Central memory CD8-positive, alpha-beta T cell (primary cell): ENCODE results near the gene GNRHR.
"Not testable (repeated sequence)": the region's sequence is repeated elsewhere in the genome, so short reads cannot be mapped to it uniquely, and the experiment has no call there.

ENCODE experiments used
- ATAC-seq: fragments of 150-1000 bp; cut with Tn5 transposase; replicated peaks from 2 replicates; pipeline ENCODE4 v1.10.0; 2022; ENCODE audit warnings: mild to moderate bottlenecking, moderate FRiP score, moderate number of reproducible peaks; ENCODE audit not compliant: poor library complexity, severe bottlenecking; ENCODE audit errors: extremely low read depth
- DNase-seq, 2 donors: peaks; one replicate each; pipeline ENCODE4 v3.0.0; 2021; ENCODE audit warnings: low spot score in 2 of 2
- H3K27ac Mint-ChIP-seq: one replicate; pipeline ENCODE4 v1.8.0; 2022; ENCODE audit warnings: low read depth, mild to moderate bottlenecking, moderate library complexity, mixed read lengths
- H3K27me3 Mint-ChIP-seq: one replicate; pipeline ENCODE4 v1.8.0; 2022; ENCODE audit warnings: mixed read lengths
- H3K36me3 Mint-ChIP-seq: one replicate; pipeline ENCODE4 v1.8.0; 2022; ENCODE audit warnings: mild to moderate bottlenecking, moderate library complexity, mixed read lengths; ENCODE audit not compliant: insufficient read depth
- H3K4me1 Mint-ChIP-seq: one replicate; pipeline ENCODE4 v1.8.0; 2022; ENCODE audit warnings: mixed read lengths
- H3K4me3 Mint-ChIP-seq: one replicate; pipeline ENCODE4 v1.8.0; 2022; ENCODE audit warnings: mild to moderate bottlenecking, moderate library complexity, mixed read lengths
- H3K9me3 Mint-ChIP-seq: one replicate; pipeline ENCODE4 v1.8.0; 2022; ENCODE audit warnings: mixed read lengths

The GNRHR gene

GRCh38 chr4:67723341-67723740 lies 30.8 kb downstream of the GNRHR start:
- DNase-seq (no peak), ATAC-seq (no peak)
- Mint-ChIP-seq H3K36me3 (no peaks in the 10 kb centered on the region), H3K4me3 (no peak overlapping the region), H3K27ac (no peak overlapping the region), H3K27me3 (no peaks in the 10 kb centered on the region), H3K4me1 (no peaks in the 10 kb centered on the region), H3K9me3 (no peaks in the 10 kb centered on the region)

DNA sequence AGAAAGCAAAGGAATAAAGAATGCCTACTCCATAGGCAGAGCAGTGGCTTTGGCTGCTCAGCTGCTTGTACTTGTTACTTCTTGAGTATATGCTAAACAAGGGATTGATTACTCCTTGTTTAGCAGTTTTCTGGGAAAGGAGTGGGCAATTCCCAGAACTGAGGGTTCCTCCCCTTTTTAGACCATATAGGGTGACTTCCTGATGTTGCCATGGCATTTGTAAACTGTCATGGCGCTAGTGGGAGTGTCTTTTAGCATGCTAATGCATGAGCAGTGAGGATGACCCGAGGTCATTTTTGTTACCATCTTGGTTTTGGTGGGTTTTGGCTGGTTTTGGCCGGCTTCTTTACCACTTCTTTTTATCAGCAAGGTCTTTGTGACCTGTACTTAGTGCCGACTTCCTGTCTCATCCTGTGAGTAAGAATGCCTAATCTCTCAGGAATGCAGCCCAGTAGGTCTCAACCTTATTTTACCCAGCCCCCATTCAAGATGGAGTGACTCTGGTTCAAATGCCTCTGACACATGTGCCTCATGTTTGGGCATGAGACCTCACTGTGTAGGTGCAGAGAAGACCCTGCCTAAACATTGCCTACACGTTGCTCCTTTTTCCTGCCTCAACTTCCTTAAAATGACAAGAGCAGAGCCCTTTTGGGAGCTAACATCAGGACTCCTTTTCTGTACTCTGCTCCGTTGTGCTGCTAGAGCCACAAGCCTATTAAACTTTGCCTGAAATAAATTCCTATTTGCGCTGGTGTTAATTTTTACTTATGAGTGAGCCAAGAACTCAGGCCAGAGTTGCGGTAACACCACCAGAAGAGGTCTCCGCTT lies 32.2 kb downstream of the GNRHR start:
- Mint-ChIP-seq H3K4me3 (no peak overlapping the region), H3K4me1 (no peaks in the 10 kb centered on the region), H3K27ac (no peak overlapping the region), H3K36me3 (no peaks in the 10 kb centered on the region), H3K9me3 (no peaks in the 10 kb centered on the region), H3K27me3 (no peaks in the 10 kb centered on the region)
- ATAC-seq (no peak), DNase-seq (no peak)

DNA sequence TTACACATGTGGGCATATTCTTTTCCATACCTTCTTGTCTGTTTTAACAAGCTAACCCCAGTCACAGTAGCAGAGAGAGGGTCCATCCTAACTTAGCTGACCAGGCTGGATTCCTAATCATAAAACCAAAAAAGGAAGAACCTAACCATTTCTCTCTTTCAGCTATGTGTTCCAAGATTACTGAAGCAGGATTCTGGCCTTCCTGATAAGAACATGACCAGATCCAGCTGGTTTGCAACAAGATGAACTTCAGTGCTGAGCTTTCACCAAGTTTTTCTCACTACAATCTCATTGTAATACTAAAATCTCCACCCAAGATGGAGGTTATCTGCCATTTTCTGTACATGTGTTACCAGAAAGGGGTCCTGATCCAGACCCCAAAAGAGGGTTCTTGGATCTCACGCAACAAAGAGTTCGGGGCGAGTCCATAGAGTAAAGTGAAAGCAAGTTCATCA lies 32.8 kb downstream of the GNRHR start:
- ATAC-seq (no peak), DNase-seq (no peak)
- Mint-ChIP-seq H3K27ac (no peak overlapping the region), H3K27me3 (no peaks in the 10 kb centered on the region), H3K36me3 (no peaks in the 10 kb centered on the region), H3K4me3 (no peak overlapping the region), H3K9me3 (no peaks in the 10 kb centered on the region), H3K4me1 (no peaks in the 10 kb centered on the region)

DNA sequence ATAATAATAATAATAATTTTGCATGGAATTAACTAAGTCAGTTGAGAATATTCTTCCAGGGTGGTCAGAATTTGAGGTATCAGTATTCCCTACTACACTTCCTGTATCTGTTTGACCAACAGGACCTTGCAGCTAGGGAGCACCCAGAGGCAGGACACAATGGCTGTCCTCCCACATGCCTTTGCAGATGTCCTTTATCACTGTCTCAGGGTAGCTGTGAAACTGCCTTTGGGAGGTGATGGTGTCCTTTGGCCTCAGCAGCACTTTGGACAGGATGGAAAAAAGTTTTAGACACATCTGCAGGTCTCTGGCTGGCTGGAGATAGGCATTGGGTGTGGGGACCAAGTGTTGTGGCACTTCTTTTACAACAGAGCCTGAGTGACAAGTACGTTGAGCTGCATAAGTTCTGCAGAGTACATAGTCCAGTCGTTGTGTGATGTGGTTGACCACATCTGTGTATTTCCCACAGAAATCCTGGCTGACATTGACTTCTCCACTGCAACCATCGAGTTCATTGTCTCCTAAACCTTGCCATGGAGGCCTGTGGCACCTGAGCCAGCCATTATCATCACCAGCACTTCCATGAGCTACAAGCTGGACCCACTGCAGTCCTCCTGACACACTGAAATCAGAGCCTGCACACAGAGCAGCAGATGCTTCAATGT lies 34.1 kb downstream of the GNRHR start:
- no peaks in the 10 kb centered on the region for H3K36me3 Mint-ChIP-seq
- H3K27me3 Mint-ChIP-seq, result no peaks in the 10 kb centered on the region
- no peak overlapping the region for H3K27ac Mint-ChIP-seq
- no peak overlapping the region for H3K4me3 Mint-ChIP-seq
- ATAC-seq (no peak), DNase-seq (no peak)
- H3K4me1 Mint-ChIP-seq, result no peaks in the 10 kb centered on the region
- H3K9me3 Mint-ChIP-seq, result no peaks in the 10 kb centered on the region

GRCh38 chr4:67718848-67719247 lies 35.3 kb downstream of the GNRHR start:
- Mint-ChIP-seq H3K9me3 (no peaks in the 10 kb centered on the region), H3K36me3 (no peaks in the 10 kb centered on the region)

GRCh38 chr4:67717586-67717985 lies 36.6 kb downstream of the GNRHR start:
- no peak for DNase-seq
- Mint-ChIP-seq H3K36me3 (no peaks in the 10 kb centered on the region), H3K27ac (no peak overlapping the region), H3K9me3 (no peaks in the 10 kb centered on the region), H3K4me3 (no peak overlapping the region), H3K4me1 (peaks cover 7% of the 10 kb centered on the region), H3K27me3 (no peaks in the 10 kb centered on the region)
- ATAC-seq, result no peak

More at GRCh38 chr4:67718848-67719247, 35.3 kb downstream of the GNRHR start:
- Mint-ChIP-seq H3K27me3 (no peaks in the 10 kb centered on the region), H3K4me3 (no peak overlapping the region), H3K4me1 (no peaks in the 10 kb centered on the region), H3K27ac (no peak overlapping the region)
- no peak for DNase-seq
- ATAC-seq, result no peak

DNA sequence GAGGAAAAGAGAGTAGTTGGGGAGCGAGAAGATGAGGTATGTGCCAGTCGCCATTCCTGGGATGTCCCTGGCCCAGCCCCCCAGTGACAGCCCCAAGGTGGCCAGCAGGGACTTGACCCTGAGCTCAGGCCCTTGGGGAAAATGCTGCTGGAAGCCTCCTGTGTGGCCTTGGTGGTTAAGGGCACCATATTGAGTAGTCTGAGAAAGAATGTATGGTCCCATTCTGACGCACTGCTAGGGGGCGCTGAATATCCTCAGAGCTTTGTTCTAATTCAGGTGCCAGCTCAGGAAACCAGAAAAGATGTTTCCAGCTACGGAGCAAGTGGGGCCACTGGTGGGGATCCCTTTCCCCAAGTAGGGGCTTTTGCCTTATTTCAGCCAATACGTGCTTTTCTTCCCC lies 39.2 kb downstream of the GNRHR start:
- no peaks in the 10 kb centered on the region for H3K27me3 Mint-ChIP-seq
- no peaks in the 10 kb centered on the region for H3K9me3 Mint-ChIP-seq
- H3K27ac Mint-ChIP-seq, result no peak overlapping the region
- H3K4me1 Mint-ChIP-seq, result peaks cover 13% of the 10 kb centered on the region
- no peak for DNase-seq
- H3K4me3 Mint-ChIP-seq, result no peak overlapping the region
- no peak for ATAC-seq
- H3K36me3 Mint-ChIP-seq, result no peaks in the 10 kb centered on the region

- H3K27ac Mint-ChIP-seq, result no peak overlapping the region
- H3K9me3 Mint-ChIP-seq, result no peaks in the 10 kb centered on the region
- no peaks in the 10 kb centered on the region for H3K27me3 Mint-ChIP-seq
- no peaks in the 10 kb centered on the region for H3K36me3 Mint-ChIP-seq
- H3K4me3 Mint-ChIP-seq, result no peak overlapping the region
- DNase-seq (no peak), ATAC-seq (no peak)
- peaks cover 13% of the 10 kb centered on the region for H3K4me1 Mint-ChIP-seq
Measured at GRCh38 chr4:67714248-67714583, 40.0 kb downstream of the GNRHR start.

DNA sequence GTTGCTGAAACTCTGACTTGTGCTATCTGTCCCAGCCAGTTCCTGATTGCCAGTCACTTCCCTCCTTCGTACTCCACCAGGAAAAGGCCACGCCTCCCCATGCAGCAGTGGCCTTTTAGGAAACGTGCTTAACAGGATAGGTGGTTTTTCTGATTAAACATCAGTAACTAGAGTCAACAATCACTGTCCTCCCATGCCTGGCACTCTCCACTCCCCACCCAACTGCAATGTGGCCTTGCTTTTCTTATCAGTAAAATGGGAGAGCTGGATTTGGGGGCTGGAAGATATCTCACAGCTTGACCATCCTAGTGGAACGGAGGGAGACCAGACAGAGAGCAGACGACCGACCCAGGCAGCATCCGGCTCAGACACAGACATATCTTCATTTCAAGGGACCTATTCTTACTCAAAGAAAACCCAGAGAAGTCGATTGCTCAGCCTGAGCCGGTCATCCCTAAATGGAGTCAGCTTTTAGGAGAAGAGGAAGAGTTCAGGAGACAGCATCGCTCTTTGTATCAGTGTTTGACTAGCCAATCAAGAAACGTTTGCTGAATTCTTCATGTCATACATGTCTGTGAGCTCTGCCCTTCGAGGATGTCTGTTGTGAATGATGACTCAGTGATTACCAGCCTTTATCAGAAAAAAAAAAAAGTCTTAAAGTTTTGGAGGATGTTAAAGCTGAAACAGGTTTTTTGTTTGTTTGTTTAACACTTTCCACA lies 40.5 kb downstream of the GNRHR start:
- ATAC-seq (no peak), DNase-seq (no peak)
- H3K4me3 Mint-ChIP-seq, result no peak overlapping the region
- no peak overlapping the region for H3K27ac Mint-ChIP-seq
- H3K9me3 Mint-ChIP-seq, result no peaks in the 10 kb centered on the region
- no peaks in the 10 kb centered on the region for H3K27me3 Mint-ChIP-seq
- H3K4me1 Mint-ChIP-seq, result peaks cover 13% of the 10 kb centered on the region
- no peaks in the 10 kb centered on the region for H3K36me3 Mint-ChIP-seq

DNA sequence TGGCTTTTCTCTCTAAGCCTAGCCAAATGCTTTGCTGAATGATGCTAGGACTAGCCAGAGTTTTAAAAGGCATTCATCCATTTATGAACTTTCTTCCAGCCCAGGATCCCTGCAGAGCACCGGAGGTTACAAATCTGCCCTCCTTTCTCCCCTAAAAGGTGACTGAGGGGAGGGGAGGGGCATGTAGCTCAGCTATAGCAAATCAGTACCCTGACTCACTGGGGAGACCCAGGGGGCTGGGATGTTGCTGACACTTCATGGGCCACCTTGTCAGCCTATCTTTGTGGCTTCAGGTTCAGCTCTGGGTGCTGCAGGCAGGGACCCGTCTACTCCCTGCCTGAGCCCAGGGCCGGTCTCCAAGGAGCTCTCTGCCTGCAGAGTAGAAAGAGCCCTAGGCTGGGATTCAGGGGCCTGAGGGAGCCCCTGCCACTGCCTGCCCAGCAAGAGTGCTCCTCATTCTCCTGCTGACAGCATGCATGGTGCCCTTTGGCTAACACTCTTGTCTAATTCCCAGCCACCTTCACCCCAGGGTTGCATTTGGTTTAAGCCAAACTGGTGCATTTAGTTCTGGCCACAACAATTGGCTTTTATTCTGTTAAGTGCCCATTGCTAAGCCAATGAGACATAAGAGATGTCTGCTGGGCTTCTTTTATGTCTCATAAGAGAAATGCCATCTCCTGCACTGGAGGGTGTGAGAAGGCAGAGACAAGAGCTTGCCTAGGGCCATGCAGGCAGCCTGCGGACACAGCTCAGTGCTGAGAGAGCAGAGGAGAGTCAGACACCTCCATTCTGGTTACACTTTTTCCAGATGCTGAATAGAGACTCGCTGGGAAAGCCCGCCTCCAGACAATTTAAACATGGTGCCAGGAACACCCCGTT lies 41.3 kb downstream of the GNRHR start:
- Mint-ChIP-seq H3K27ac (no peak overlapping the region), H3K4me3 (no peak overlapping the region), H3K36me3 (no peaks in the 10 kb centered on the region), H3K27me3 (no peaks in the 10 kb centered on the region), H3K4me1 (peaks cover 17% of the 10 kb centered on the region), H3K9me3 (no peaks in the 10 kb centered on the region)
- no peak for DNase-seq
- ATAC-seq, result no peak

DNA sequence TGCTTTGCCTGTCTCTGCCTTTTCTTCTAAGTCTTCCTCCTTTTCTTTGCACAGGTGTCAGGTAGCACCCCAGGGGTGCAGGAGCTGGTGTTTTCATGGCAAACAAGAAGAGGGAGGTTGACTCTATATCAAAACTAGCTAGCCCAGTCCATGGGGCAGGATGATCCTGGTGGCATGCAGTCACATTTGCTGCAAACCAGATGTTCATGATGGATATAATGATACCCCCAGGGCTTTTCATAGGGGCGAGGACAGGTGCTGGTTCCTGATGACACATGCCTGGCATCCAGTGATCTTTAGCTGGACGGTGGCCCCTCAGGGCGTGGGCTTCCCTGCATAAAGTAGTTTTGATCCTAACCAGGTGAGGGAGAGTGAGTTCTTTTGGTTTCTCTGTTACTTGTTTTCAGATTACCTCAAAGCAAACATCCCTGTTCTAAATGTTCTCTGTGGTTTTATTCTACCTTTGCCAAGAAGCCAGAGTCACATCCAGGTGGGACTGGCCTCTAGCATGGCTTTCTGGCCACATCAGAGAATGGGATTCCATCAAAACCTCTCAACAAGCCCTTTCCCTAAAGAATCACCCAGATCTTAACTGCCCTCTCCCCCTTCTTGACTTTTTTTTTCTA lies 42.1 kb downstream of the GNRHR start:
- Mint-ChIP-seq H3K27me3 (no peaks in the 10 kb centered on the region), H3K4me1 (peaks cover 17% of the 10 kb centered on the region), H3K9me3 (no peaks in the 10 kb centered on the region), H3K4me3 (no peak overlapping the region), H3K27ac (no peak overlapping the region), H3K36me3 (no peaks in the 10 kb centered on the region)
- ATAC-seq (no peak), DNase-seq (no peak)

- DNase-seq, H3K27ac Mint-ChIP-seq, H3K27me3 Mint-ChIP-seq, H3K36me3 Mint-ChIP-seq, H3K9me3 Mint-ChIP-seq, ATAC-seq, H3K4me3 Mint-ChIP-seq: not testable (repeated sequence)
- peaks cover 49% of the 10 kb centered on the region for H3K4me1 Mint-ChIP-seq
Measured at GRCh38 chr4:67706682-67707081, 47.5 kb downstream of the GNRHR start.
